NT2/D1 (cell line): ENCODE results near the gene SERTM1.

ENCODE experiments used
- SUZ12 ChIP-seq: IDR thresholded peaks from 2 replicates; pipeline ENCODE4 v1.6.1; 2011; ENCODE audit not compliant: insufficient read length, insufficient read depth; ENCODE audit errors: extremely low read depth
- YY1 ChIP-seq: IDR thresholded peaks from 2 replicates; pipeline ENCODE4 v1.6.1; 2011; ENCODE audit not compliant: insufficient read length, insufficient read depth
- ZNF274 ChIP-seq: IDR thresholded peaks from 2 replicates; pipeline ENCODE4 v1.6.1; 2011; ENCODE audit warnings: mild to moderate bottlenecking, low read depth, low read length

DNA sequence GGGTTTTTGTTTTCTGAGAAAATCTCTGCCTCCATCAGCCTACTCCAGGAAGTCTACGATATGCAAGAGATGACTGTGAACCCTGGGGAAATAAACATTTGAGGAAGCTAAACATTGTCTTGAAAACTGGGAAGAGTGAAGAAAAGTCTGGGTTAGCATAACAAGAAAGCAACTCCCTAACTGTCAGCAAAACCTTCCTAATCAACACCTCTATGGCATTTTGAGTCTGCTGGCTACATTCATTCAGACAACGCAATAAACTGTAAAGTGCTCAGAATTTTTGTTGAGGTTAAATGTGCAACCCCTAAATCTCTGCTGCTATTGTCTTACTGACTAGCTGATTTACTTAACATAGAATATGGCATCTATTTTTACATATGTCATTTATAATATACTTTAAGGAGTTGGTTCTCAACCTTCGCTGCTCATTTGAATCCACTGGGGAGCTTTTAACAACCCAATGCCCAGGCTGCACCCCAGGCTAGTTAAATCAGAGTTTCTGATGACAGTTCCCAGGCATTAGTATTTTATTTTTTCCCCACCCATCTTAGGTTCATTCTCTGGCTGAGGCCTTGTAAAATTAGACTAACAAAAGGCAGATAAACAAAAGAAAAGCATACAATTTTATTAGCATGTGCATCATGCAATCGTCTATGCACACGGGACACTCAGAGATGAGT, 45.3 kb upstream of the SERTM1 start:
- TF ChIP-seq ZNF274 (no peak), YY1 (no peak), SUZ12 (no peak)
